HG03280 (cell line): ENCODE data around the gene CS.
"Not testable (repeated sequence)": the region's sequence is repeated elsewhere in the genome, so short reads cannot be mapped to it uniquely, and the experiment has no call there.

ENCODE experiments used
- ATAC-seq: cut with Tn5 transposase; IDR thresholded peaks from one replicate; pipeline ENCODE4 v1.9.1; 2021; ENCODE audit warnings: mild to moderate bottlenecking, moderate library complexity; ENCODE audit not compliant: unreplicated experiment

CS gene

DNA sequence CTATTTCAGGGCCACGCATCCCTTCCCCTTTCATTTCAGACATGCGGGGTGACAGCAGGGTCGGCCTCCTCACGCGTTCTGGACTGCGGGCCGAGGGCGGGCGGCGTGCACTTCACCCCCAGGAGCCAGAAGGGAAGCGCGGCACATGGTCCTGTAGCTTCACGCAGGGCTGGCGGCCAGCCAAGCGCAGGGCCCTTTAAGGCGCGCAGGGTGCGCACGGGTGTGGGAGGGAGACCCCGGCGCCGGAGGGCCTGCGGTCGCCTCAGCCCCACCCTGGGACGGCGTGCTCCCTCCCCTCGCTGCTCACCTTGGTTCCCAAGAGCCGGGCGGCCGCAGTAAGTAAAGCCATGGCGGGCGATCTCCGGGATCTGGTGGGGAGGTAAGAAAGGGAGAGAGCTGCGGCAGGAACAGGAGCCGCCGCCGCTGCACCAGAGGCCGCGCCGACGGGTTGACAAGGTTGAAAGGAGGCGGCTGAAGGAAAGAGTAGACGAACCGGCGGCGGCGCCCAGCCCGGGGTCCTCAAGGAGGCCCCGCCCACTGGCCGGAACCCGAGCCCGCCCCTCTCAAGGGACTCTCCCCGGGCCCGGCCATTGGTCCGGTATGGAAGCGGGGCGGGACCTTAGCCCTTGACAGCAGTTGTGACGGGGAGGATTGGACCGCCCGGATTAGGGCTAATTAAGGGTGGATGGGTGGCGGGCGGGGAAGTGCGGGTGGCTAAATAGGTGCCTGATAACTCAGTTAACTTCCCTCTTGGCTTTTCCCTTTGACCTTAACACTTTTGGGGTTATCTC lies at the start of gene CS:
Gene CS, minus strand, starts transcription at position 478 of the 791 bp plus-strand sequence. Its CDS starts 129 bp downstream, at position 349.
- peak; percentile 96 for ATAC-seq

- no peak for ATAC-seq
Measured at GRCh38 chr12:56348776-56349175, 48.6 kb upstream of the CS start.

- not testable (repeated sequence) for ATAC-seq
Measured at GRCh38 chr12:56347255-56347654, 47.1 kb upstream of the CS start.

GRCh38 chr12:56346675-56347074 lies 46.5 kb upstream of the CS start:
- no peak for ATAC-seq

DNA sequence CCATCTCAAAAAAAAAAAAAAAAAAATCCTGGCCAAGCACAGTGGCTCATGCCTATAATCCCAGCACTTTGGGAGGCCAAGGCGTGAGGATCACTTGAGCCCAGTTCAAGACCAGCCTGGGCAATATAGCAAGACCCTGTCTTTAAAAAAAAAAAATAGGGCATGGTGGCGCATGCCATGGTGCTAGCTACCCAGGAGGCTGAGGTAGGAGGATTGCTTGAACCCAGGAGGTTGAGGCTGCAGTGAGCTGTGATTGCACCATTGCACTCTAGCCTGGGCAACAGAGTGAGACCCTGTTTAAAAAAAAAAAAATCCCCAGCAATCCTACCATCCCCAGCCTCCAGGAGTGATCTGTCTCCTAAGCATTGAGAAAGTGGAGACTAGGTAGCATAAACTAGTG lies 42.2 kb upstream of the CS start:
- not testable (repeated sequence) for ATAC-seq

- no peak for ATAC-seq
Measured at GRCh38 chr12:56341616-56342015, 41.5 kb upstream of the CS start.

DNA sequence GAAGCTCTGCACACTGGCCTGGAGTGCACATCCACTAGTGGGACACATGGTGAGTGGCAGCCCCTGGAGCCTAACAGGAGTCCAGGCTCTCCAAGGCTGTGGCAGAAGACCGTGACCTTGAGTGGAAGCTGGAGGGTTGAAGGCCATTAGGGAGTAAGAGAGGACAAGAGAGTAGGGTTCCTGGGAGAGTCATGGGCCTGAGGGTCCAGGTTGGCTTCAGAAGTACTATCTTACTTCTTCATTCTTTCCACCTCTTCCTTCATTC lies 39.0 kb upstream of the CS start:
- ATAC-seq, result no peak

- ATAC-seq, result peak; percentile 31
Measured at GRCh38 chr12:56338308-56339157, 38.4 kb upstream of the CS start, which contains the start of gene IL23A. TSS of gene IL23A (plus strand) at chr12:56338884. CDS start at chr12:56339045, 161 bp downstream.

GRCh38 chr12:56337753-56338251 lies 37.7 kb upstream of the CS start:
- no peak for ATAC-seq

GRCh38 chr12:56336361-56337167 lies 36.4 kb upstream of the CS start:
- no peak for ATAC-seq

DNA sequence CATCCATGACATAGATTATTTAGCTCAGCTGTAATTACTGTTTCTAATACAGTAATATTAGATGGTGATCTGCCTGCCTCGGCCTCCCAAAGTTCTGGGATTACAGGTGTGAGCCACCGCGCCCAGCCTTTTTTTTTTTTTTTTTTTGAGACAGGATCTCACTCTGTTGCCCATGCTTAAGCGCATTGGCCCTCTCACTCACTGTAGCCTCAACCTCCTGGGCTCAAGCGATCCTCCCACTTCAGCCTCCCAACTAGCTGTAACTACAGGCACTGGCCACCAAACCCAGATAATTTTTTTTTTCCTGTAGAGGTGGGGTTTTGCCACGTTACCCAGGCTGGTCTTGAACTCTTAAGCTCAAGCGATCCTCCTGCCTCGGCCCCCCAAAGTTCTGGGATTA lies 35.4 kb upstream of the CS start:
- not testable (repeated sequence) for ATAC-seq

GRCh38 chr12:56334490-56334793 lies 34.3 kb upstream of the CS start:
- no peak for ATAC-seq

GRCh38 chr12:56333679-56334489 lies 33.8 kb upstream of the CS start, which contains the start of gene PAN2:
TSS of gene PAN2 (minus strand) at chr12:56334000. CDS start at chr12:56333094, 906 bp downstream.
- ATAC-seq, result peak; percentile 94

DNA sequence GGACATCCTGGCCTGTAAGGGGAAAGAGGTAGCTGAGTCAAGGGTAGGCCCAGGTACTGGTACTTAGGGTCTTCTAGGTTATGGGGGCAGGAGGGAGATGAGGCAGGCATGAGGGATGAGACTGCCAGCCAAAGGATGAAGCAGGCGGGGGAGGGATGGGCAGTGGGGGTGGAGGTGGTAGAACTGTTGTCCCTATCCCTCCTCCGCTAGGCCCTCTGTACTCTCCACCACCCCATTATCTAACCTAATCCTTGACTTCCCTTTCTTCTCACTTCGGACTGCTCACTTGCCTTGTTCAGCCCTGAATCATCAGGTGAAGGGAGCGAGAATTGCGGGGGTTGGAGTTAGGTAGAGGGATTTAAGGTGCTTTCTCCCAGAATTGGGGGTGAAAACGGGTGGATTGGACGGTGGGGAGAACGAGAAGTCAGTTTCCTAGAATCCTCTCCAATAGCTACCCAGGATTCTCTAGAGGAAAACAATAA lies 33.1 kb upstream of the CS start:
- ATAC-seq, result no peak

DNA sequence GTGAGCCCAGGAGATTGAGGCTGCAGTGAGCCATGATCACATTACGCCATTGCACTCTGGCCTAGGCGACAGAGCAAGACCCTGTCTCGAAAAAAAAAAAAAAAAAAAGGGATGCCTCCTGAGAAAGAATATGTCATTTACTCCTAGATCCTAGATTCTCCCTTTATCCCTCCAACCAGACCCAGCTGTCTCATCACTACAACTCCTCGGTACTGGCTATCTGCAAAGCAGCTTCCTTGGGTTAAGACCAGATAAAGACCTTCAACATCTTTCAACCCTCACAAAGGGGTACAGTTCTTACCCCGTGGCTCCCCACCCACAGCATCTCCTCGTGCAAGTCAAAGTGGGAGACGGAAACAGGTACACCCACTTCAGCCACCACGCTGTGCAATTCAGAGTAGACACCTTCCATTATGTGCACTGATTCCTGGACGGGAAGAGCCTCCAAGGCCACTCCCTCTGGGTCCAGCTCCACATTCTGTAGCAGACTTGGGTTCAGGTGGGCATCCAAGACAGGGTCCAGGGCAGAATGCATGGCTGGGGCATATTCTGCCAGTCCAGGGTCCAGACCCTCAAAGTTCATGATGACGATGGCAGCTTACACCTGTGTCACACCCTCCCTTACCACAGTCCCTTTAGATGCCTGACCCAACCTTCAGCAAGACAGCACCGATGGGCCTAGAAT lies 32.5 kb upstream of the CS start:
- no peak for ATAC-seq

GRCh38 chr12:56330936-56331490 lies 30.9 kb upstream of the CS start:
- ATAC-seq, result no peak

DNA sequence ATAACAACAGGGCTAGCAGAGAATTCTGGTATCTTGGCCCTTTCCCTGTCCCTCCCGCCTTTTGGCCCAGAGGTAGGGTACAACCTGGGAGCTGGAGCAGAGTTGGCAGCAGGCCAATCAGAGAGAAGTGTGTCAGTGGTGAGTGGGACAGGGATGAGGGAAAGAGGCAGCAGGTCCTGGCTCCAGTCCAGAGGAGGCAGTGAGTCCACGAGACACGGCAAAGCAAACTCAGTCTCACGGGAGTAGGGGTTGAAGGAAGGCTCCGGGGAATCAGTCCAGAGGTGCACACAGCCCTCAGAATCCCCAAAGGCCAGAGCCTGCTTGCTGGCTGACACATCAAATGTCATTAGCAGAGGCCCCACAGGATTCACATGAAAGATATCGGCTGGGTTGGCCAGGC lies 26.4 kb upstream of the CS start:
- ATAC-seq, result no peak

DNA sequence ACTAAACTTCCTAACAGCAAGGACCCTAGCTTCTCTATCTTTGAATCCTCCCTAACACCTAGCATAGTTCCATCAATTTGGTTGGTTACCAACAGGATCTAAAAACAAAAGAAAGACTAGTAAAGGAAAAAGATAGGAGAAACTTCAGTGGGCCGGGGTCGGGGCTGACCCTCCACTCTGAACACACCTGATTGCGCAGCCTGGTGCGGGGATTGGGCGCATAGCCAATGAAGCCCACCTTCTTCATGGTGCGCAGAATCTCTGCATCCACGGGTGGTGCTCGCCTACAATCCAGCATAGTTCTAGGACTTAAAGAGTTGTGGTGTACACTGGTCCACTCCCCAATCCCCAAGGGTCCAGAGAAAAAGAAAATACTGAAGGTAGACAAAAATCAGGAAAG lies 26.0 kb upstream of the CS start:
- no peak for ATAC-seq

DNA sequence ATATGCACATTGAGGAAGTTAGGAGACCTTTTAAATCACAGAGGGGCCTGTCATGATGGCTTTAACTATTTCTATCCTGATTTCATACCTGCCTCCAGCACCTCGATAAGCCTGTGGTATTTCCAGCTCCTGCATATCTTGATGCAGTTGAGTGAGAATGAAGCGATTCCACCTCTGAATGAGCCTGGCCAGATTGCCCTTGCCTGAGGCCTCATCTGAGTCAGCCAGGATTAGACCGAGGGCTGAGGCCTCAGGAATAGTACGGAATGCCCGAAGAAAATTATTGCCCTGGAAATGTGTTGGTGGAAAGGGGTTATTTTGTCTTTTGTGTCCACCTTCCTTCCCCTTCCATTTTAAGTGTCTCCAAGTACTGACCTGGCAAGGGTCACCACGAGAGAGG lies 24.1 kb upstream of the CS start:
- ATAC-seq, result no peak
